Coronary artery (tissue), 2 donors: ENCODE data around the gene SUPT20H.
A peak's percentile ranks its signal among the peaks of the same experiment; 100 is the strongest.

Experiments used
- DNase-seq: peaks from one replicate; pipeline ENCODE4 v3.0.0-alpha.2; 2017; ENCODE audit warnings: low spot score
- H3K27ac ChIP-seq, 2 donors: fragments of 200-600 bp; sonication (generic); one replicate each; pipeline ENCODE4 v1.5.1; 2016 to 2019
- H3K4me3 ChIP-seq: fragments of 200-600 bp; sonication (generic); 2 replicates; pipeline ENCODE4 v1.5.1; 2016; ENCODE audit warnings: mild to moderate bottlenecking, moderate library complexity
- CTCF ChIP-seq: fragments of 200-600 bp; sonication (generic); IDR thresholded peaks from one replicate; pipeline ENCODE4 v1.5.1; 2019; ENCODE audit warnings: antibody characterized with exemption

SUPT20H gene

DNA sequence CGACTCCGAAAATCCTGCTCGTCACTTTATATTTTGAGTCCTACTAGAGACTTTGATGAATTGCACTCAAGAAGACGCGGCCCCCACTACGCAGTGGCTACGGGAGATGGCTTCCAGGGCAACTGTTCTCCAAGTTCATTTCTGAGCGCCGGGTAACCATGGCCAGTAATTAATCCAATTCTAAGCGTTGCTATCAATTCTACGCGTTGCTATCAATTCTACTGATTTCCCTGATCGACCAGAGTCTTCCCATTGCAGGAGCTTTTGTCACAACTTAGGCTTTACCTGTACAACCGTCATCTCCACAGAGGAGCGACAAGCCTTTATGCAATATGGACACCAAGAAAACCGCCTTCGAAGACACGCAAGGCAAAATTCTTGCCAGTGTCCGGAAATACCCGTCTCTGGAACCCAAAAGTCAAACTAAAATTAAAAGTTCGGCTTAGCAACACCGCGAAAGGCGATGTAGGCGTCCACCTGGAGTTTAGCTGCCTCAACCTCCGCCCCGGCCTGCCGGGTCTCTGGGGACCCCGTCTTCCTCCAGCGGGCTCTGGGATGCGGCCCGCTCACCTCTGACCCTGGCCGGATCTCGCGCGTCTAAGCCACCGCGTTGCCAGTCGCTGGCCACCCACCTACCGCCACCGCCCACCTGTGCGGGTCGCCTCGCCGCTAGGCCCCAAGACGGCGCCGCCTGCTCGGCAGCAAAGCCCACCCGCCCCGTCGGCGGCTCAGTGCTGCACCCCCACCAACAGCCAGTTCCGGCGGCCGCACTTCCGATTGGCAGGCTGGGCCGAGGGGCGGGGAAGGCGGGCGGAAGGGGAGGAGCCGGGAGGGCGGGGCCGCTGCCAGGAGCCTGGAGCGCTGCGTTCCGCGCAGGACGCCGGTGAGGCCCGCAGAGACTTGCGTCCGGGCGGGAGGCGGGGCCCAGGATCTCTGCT is at the start of gene SUPT20H:
SUPT20H (minus strand) TSS at position 779 of the 938 bp plus-strand sequence. CDS start 8,198 bp downstream, outside the sequence.
- no peak for TF ChIP-seq CTCF
- peak within 1 kb of the TSS; percentile 81 for H3K4me3 ChIP-seq
- peak; percentile 95 for DNase-seq
- H3K27ac ChIP-seq, result peak within 1 kb of the TSS; percentile 73 to 88

DNA sequence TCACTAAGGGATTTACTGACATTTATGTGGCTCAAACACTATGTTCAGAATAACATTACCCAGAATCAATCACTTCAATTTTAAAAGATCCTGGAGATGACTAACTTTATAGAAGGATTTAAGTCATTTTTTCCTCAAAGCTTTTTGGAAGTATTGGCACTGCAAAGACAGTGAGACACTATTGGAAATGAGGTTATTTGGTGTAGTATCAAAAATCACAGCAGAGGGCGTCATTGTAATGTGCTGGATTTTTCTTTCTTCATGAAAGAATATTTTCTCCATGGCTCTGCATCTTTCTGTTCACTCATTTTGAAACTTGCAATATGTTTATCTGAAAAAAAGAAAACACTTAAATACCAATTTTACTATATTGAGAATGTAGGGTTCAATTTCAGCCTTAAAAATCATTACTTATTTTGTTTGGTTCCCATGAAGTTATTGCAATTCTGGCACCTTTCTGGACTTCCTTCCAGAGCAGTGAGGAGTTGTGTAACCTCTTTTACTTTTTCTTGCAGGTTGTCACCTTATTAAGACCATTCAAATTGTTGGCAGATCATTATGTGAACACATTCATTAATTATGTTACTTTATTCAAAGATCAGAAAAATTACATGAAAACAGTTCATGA is 49.7 kb upstream of the SUPT20H start:
- peak; percentile 49 for TF ChIP-seq CTCF
- no peak overlapping the region for H3K27ac ChIP-seq
- H3K4me3 ChIP-seq, result no peak overlapping the region
- no peak for DNase-seq

- no peak for TF ChIP-seq CTCF
- H3K27ac ChIP-seq, result no peak overlapping the region
- H3K4me3 ChIP-seq, result no peak overlapping the region
- no peak for DNase-seq
Observed at GRCh38 chr13:37107868-37108267, 48.4 kb upstream of the SUPT20H start.

DNA sequence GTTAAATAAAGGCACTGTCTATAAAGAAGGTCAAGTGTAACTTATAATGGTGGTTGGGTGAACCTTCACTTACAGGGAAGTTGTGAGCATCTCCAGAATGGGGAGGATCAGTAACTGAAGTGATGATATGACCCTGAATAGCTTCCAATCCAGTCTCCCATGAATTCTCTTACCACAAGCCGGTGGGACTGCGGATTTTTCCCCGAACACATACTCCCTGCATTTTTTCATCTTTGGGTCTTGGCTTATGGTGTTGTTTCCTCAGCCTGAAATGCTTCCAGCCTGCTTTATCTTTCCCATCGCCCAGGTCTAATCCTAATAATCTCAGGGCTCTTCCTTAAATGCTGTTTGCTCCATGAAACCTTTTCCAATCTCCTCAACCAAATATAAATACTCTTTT is 48.0 kb upstream of the SUPT20H start:
- TF ChIP-seq CTCF, result no peak
- no peak overlapping the region for H3K27ac ChIP-seq
- DNase-seq, result no peak

DNA sequence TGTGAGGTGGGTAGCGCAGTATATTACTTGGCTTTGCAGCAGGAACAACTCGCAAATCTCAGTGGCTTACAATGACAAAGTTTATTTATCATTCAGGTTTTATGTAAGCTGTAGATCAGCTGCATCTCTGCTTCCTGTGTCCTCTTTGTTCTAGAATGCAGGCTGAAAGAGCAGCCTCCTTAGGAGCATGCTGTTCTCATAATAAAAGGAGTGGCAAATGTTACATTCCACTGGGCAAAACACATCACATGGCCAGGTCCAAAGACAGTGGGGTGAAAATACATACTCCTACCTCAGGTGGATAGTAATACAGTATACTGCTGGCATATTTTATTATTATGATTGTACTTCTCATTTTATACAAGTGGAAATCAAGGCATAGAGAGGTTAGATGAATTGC is 47.2 kb upstream of the SUPT20H start:
- Histone ChIP-seq H3K27ac (no peak overlapping the region), H3K4me3 (no peak overlapping the region)
- DNase-seq, result no peak
- no peak for TF ChIP-seq CTCF

More for the DNA sequence above, 48.0 kb upstream of the SUPT20H start:
- H3K4me3 ChIP-seq, result no peak overlapping the region

DNA sequence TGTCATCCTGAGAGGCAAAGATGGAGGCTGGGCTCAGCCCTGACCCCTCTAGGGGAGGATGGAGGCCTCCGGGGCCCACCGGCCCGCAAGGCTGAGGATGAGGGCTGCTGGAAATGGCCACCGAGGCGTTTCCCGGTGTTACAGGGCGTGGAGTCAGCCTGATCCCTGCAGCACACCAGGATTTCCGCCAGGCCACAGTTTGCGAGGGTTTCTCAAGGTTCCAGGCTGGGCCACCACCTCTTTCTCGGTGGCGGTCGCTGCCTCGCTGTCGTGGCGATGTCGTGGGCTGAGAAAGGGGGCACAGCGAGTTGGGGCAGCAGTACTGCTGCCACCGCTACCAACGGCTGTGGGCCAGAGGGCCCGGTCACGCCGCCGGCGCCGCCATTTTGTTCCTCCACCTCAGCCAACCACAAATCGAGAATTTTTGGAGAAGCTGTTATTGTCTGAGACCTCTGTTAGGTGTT is 45.8 kb upstream of the SUPT20H start, which contains the start of gene CSNK1A1L:
CSNK1A1L (minus strand) TSS at position 414 of the 464 bp plus-strand sequence; CDS start at position 6, 408 bp downstream.
- H3K4me3 ChIP-seq, result no peak within 1 kb of the TSS
- no peak within 1 kb of the TSS for H3K27ac ChIP-seq
- TF ChIP-seq CTCF, result no peak
- DNase-seq, result no peak
